ENCODE measurements around the gene TDRD12. TPM values are rescaled to one million over a fixed set of nuclear protein-coding genes. Genes with fewer than 3 reads are reported as not detected.

Gene TDRD12
- total RNA-seq, 1 experiment from 2014 or later, result 0.26 TPM

GRCh38 chr19:32817569-32818476 is 98.3 kb downstream of the TDRD12 start:
- Histone ChIP-seq H3K27me3 (no peaks in the 10 kb centered on the region), H3K4me1 (peaks cover 4% of the 10 kb centered on the region), H3K27ac (no peak overlapping the region), H3K9me3 (replicated peaks) (no peaks in the 10 kb centered on the region), H3K4me3 (no peak overlapping the region), H3K36me3 (no peaks in the 10 kb centered on the region)
- DNase-seq, result no peak

GRCh38 chr19:32818536-32818935 is 99.0 kb downstream of the TDRD12 start:
- Histone ChIP-seq H3K9me3 (replicated peaks) (no peaks in the 10 kb centered on the region), H3K27me3 (no peaks in the 10 kb centered on the region), H3K4me3 (no peak overlapping the region), H3K27ac (no peak overlapping the region), H3K36me3 (no peaks in the 10 kb centered on the region), H3K4me1 (peaks cover 4% of the 10 kb centered on the region)
- DNase-seq, result no peak

GRCh38 chr19:32819419-32820400 is 100.1 kb downstream of the TDRD12 start:
- H3K36me3 ChIP-seq, result no peaks in the 10 kb centered on the region
- no peak overlapping the region for H3K27ac ChIP-seq
- no peaks in the 10 kb centered on the region for H3K9me3 ChIP-seq (replicated peaks)
- H3K4me1 ChIP-seq, result peaks cover 4% of the 10 kb centered on the region
- peak; percentile 51 to 72 for DNase-seq
- no peaks in the 10 kb centered on the region for H3K27me3 ChIP-seq
- H3K4me3 ChIP-seq, result no peak overlapping the region

GRCh38 chr19:32822916-32823746 is 103.6 kb downstream of the TDRD12 start:
- DNase-seq, result no peak
- Histone ChIP-seq H3K4me3 (no peak overlapping the region), H3K4me1 (peaks cover 9% of the 10 kb centered on the region), H3K27ac (no peak overlapping the region), H3K9me3 (replicated peaks) (no peaks in the 10 kb centered on the region), H3K36me3 (no peaks in the 10 kb centered on the region), H3K27me3 (no peaks in the 10 kb centered on the region)

GRCh38 chr19:32823747-32824102 is 104.2 kb downstream of the TDRD12 start:
- DNase-seq, result no peak
- Histone ChIP-seq H3K27ac (no peak overlapping the region), H3K9me3 (replicated peaks) (no peaks in the 10 kb centered on the region), H3K36me3 (no peaks in the 10 kb centered on the region), H3K4me1 (peaks cover 9% of the 10 kb centered on the region), H3K4me3 (no peak overlapping the region), H3K27me3 (no peaks in the 10 kb centered on the region)

- Histone ChIP-seq H3K9me3 (replicated peaks) (no peaks in the 10 kb centered on the region), H3K4me3 (peak overlapping the region; percentile 35), H3K4me1 (peaks cover 9% of the 10 kb centered on the region), H3K27ac (no peak overlapping the region), H3K27me3 (no peaks in the 10 kb centered on the region), H3K36me3 (no peaks in the 10 kb centered on the region)
- peak; percentile 28 to 47 for DNase-seq
Measured at GRCh38 chr19:32824191-32824751, 104.7 kb downstream of the TDRD12 start.

GRCh38 chr19:32824916-32825608 is 105.5 kb downstream of the TDRD12 start:
- Histone ChIP-seq H3K27me3 (no peaks in the 10 kb centered on the region), H3K4me1 (peaks cover 9% of the 10 kb centered on the region), H3K9me3 (replicated peaks) (no peaks in the 10 kb centered on the region), H3K4me3 (peak overlapping the region; percentile 35), H3K27ac (no peak overlapping the region), H3K36me3 (no peaks in the 10 kb centered on the region)
- DNase-seq, result peak; percentile 38 to 62

GRCh38 chr19:32828139-32828538 is 108.6 kb downstream of the TDRD12 start:
- no peak for DNase-seq
- Histone ChIP-seq H3K4me1 (0 out of 2 replicates have a peak, but pooled peaks cover 5% of the 10 kb centered on the region), H3K36me3 (no peaks in the 10 kb centered on the region), H3K9me3 (replicated peaks) (no peaks in the 10 kb centered on the region), H3K4me3 (no peak overlapping the region), H3K27ac (no peak overlapping the region), H3K27me3 (no peaks in the 10 kb centered on the region)

- Histone ChIP-seq H3K9me3 (replicated peaks) (no peaks in the 10 kb centered on the region), H3K27me3 (no peaks in the 10 kb centered on the region), H3K27ac (no peak overlapping the region), H3K36me3 (no peaks in the 10 kb centered on the region), H3K4me1 (0 out of 2 replicates have a peak, but pooled peaks cover 5% of the 10 kb centered on the region), H3K4me3 (no peak overlapping the region)
- no peak for DNase-seq
Measured at GRCh38 chr19:32828643-32829344, 109.2 kb downstream of the TDRD12 start.

- Histone ChIP-seq H3K27ac (no peak overlapping the region), H3K9me3 (replicated peaks) (no peaks in the 10 kb centered on the region), H3K4me3 (no peak overlapping the region), H3K4me1 (0 out of 2 replicates have a peak, but pooled peaks cover 5% of the 10 kb centered on the region), H3K36me3 (no peaks in the 10 kb centered on the region), H3K27me3 (no peaks in the 10 kb centered on the region)
- no peak for DNase-seq
Measured at GRCh38 chr19:32829345-32829896, 109.9 kb downstream of the TDRD12 start.

GRCh38 chr19:32830231-32831014 is 110.9 kb downstream of the TDRD12 start:
- Histone ChIP-seq H3K4me3 (no peak overlapping the region), H3K4me1 (no peaks in the 10 kb centered on the region; the same call in 1 of the 2 replicates), H3K9me3 (replicated peaks) (no peaks in the 10 kb centered on the region), H3K27me3 (no peaks in the 10 kb centered on the region), H3K27ac (no peak overlapping the region), H3K36me3 (no peaks in the 10 kb centered on the region)
- DNase-seq, result no peak

- no peak overlapping the region for H3K27ac ChIP-seq
- H3K4me1 ChIP-seq, result no peaks in the 10 kb centered on the region; the same call in 1 of the 2 replicates
- no peaks in the 10 kb centered on the region for H3K9me3 ChIP-seq (replicated peaks)
- DNase-seq, result no peak
- H3K36me3 ChIP-seq, result no peaks in the 10 kb centered on the region
- H3K4me3 ChIP-seq, result no peak overlapping the region
- H3K27me3 ChIP-seq, result no peaks in the 10 kb centered on the region
Measured at GRCh38 chr19:32831611-32832010, 112.0 kb downstream of the TDRD12 start.

All from SJCRH30 (cell line).